Stimulated activated CD8-positive, alpha-beta memory T cell treated with anti-CD3 and anti-CD28 coated beads, Interleukin-15, amount 100 ng/mL, for 48 hours (primary cell): ENCODE data around the gene MKX.

Experiments used
- DNase-seq, 2 donors: peaks; one replicate each; pipeline ENCODE4 v3.0.0-alpha.2; 2020; ENCODE audit warnings: low read depth in 2 of 2

Gene MKX

DNA sequence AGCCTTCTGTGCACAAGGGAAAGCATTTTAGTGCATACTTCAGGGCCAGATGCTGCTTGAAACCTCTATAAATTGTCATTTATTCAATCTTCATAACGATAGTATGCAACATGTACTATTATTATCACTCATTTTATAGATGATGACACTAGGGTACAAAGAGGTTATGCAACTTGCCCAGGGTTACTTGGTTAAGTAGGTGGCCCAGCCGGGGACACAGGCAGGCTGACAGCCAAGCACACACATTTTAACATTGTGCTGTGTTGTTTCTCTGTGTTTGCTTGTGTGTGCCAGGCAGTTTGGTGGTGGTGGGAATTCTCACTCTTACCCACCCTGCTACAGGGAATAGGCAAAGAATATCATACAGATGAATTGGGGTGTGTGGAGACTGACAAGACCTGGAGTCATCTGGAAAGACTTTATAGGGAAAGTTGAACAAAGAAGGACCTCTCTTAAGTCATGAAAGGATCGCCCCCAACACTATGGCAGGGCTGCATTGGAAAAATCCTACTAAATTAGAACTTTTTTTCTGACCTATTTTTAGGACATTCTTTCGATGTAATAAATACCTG lies 98.9 kb downstream of the MKX start:
- no peak for DNase-seq

DNA sequence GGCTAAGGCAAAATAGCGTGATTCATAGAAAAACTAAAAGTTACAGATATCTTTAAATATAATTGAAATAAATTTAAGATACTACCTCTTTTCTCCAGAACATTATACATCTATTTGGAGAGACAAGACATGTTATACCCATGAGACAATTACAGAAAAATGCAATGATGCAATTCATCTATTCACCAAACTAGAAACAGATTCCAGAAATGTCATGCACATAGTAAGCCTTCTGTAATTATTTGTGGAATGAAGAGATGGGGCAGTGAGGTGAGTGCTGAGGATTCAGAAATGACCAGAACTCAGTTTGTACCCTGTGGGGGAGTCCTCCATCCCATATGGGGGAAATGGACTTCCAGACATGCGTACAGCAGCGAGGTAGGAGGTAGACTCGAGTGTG lies 99.4 kb downstream of the MKX start:
- DNase-seq, result no peak

DNA sequence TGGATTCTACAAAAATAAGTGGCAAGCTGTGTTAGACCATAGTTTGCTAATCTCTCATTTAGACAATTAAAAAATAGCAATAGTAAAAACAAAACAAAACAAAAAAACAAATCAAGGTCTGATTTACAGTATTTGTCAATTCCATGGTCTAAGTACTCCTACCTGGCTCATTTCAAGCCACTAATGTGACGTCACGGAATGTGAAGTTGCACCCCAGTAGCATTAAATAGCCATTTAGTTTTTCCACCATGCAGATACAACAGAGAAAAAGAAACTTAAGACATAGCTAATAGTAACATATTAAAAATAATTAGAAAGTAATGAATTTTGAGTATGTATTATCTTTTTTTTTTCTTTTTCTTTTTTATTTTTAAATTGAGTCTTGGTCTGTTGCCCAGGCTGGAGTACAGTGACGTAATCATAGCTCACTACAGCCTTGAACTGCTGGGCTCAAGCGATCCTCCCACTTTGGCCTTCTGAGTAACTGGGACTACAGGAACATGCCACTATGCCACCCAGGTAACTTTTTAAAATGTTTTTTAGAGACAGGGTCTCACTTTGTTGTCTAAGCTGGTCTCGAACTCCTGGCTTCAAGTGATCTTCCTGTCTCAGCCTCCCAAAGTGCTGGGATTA lies 101.2 kb downstream of the MKX start:
- no peak for DNase-seq

GRCh38 chr10:27643301-27643700 lies 102.3 kb downstream of the MKX start:
- DNase-seq, result no peak

DNA sequence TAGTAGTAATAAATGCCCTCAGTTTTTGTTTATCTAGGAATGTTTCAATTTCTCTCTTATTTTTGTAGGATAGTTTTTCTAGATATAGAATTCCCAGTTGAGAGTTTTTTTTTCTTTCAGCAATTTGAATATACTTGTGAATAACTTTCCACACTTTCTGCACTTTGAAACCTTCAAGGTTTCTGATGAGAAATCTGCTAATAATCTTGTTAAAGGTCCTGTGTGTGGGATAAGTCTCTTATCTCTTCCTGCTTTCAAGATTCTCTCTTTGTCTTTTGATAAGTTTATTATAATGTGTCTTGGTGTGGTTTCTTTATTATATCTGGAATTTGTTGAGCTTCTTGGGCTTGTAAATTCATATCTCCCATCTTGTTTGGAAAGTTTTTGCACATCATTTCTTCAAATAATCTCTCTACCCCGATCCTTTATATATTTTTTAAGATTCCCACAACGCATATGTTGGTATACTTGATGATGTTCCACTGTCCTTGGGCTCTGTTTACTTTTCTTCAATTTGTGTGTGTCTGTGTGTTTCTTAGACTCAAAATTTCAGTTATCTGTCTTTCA lies 103.5 kb downstream of the MKX start:
- no peak for DNase-seq

GRCh38 chr10:27638071-27638750 lies 107.4 kb downstream of the MKX start:
- no peak for DNase-seq

GRCh38 chr10:27637601-27638000 lies 108.0 kb downstream of the MKX start:
- DNase-seq, result no peak

- no peak for DNase-seq
Observed at GRCh38 chr10:27636816-27637215, 108.8 kb downstream of the MKX start.

DNA sequence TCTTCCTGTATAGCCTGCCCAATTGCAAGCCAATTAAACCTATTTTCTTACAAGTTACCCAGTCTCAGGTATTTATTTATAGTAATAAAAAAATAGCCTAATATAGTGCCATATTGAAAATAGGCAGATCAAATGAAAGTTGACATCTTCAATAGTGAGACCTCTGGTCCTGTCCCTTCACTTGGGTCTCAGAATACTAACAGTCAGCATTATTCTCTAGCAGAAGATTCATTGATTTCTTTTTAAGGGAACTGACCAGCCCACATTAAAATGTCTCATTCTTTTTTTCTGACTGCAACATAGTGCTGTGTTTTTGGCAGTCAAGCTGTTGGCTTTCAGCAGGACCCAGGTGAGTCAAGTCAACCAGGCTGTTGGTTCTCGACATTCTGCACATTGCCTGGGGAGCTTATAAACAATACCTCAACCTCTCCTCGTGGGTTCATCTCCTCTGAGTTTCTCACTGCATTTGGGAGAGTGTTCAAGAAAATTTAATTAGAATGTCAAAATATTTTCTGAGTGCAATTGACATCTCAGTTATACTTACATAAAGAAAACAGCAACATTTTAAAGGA lies 109.8 kb downstream of the MKX start:
- DNase-seq, result no peak

- DNase-seq, result no peak
Observed at GRCh38 chr10:27635290-27635689, 110.3 kb downstream of the MKX start.

DNA sequence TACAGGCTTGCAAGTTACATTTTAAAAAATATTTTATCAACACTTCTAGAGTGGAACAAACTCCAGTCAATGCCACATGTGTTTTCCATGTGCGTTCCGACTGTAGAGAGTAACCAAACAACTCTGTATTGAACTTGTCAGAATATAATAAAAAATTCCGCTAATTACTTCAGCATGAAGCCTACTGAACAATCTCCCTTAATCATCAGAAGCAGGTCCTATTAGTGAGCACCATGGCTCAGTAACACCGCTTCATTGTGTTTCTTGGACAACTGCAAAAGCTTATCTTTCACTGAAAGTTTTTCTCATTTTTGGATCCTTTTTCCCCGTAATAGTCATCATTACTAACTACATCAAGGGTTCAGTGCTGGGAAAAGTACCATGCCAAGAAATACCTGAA lies 117.0 kb downstream of the MKX start:
- no peak for DNase-seq

- DNase-seq, result no peak
Observed at GRCh38 chr10:27626890-27627289, 118.7 kb downstream of the MKX start.

GRCh38 chr10:27625452-27626211 lies 120.0 kb downstream of the MKX start:
- DNase-seq, result no peak

DNA sequence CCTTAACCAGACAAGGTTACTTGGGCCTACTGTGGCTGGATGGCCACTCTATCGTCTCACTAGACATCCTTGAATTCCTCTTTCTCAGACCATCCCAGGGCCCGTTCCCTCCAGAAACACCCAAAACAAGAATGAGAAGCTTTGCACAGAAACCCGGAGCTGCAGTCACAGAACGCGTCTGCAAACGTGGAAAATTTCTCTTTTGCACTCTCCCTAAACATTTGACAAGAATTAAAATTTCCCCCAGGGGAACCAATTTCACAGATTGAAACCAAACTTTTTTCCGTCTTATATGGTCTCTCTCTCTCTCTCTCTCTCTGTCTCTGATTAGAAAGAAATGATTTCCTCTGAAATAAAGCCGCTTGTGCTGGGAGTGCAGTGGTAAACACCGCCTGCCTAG lies 120.7 kb downstream of the MKX start:
- no peak for DNase-seq
